Measurements from ENCODE around the gene RGP1.
A peak's percentile ranks its signal among the peaks of the same experiment; 100 is the strongest.

The RGP1 gene

DNA sequence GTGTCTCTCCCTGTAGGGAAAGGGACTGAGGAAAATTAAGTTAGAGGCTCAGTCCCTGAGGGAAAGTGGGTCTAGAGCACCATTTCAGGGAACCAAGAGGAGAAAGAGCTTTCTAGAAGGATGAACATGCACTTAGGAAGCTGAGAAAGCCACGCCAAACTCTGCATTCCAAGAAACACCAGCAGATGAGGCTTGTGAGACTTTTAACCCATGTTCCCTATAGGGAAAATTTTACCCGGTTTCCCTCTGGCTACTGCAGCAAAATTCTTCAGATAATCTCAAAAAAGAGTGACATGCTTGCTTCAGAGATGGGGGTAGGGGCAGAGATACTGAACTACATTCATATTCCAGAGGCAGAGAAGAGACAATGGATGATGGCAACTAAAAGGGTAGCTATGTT is 25.7 kb upstream of the RGP1 start:
- DNase-seq: no peak

GRCh38 chr9:35723908-35724307 is 25.2 kb upstream of the RGP1 start:
- DNase-seq: no peak

DNA sequence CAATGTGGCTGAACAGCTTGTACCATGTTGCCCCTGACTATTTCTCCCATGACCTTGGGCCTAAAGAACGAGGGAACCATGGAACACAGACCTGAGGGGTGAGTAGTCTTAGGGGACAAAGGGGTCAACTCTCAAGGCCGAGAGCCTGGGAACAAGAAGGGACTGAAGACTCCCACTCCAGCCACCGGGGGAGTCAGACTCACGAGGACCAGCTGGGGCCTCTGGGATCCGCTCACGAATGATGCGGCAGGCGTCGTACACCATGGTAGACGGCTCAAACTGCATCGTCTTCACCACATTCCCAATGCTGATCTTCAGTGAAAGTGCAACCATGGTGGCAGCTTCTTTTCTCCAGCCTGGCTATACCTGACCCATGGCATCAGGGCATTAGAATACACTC is 23.7 kb upstream of the RGP1 start:
- DNase-seq: no peak

GRCh38 chr9:35726931-35727330 is 22.2 kb upstream of the RGP1 start:
- peak; percentile 19 for DNase-seq

- DNase-seq: no peak
Observed at GRCh38 chr9:35727676-35728040, 21.4 kb upstream of the RGP1 start.

DNA sequence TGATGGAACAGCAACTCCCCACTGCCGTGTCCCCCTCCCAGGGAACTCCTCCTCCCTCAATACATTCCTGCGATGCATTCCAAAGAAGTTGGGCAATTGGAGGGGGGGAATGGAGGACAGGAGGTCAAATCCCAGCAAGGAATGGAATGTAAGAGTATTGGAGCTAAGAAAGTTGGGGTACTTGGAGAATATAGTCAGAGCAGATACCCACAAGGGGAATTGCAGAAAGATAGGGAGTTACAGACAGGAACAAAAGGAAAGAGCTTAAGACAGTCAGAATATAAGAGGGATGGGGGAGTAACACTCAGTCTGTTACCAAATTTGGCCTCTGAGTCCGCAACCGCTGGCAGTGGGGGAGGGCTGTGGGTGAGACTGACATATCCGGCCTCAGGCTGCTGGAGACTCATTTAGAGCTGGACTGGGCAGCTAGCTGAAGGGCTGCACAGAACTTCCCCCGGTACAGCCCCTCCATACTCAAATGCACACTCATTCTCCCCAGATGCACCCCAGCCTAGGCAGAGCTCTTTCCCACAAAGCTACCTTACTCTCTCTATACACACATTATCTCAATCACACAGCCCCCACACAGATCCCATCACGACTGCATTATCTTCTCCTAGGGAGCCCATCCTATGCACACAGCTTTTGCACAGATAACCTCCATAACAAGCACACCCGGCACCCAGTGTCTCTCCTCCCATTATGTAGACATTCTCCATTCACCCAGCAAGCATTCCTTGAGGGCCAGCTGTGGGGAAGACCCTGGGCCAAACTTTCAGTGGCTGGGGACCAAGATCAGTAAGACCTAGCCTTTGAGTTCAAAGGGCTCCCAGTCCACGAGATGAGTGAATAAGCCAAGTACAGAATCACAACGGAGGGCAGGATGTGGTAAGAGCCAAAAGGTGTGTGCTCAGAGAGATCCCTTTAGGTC is 20.8 kb upstream of the RGP1 start:
- DNase-seq: peak; percentile 31

GRCh38 chr9:35729101-35729500 is 20.0 kb upstream of the RGP1 start:
- DNase-seq: no peak

DNA sequence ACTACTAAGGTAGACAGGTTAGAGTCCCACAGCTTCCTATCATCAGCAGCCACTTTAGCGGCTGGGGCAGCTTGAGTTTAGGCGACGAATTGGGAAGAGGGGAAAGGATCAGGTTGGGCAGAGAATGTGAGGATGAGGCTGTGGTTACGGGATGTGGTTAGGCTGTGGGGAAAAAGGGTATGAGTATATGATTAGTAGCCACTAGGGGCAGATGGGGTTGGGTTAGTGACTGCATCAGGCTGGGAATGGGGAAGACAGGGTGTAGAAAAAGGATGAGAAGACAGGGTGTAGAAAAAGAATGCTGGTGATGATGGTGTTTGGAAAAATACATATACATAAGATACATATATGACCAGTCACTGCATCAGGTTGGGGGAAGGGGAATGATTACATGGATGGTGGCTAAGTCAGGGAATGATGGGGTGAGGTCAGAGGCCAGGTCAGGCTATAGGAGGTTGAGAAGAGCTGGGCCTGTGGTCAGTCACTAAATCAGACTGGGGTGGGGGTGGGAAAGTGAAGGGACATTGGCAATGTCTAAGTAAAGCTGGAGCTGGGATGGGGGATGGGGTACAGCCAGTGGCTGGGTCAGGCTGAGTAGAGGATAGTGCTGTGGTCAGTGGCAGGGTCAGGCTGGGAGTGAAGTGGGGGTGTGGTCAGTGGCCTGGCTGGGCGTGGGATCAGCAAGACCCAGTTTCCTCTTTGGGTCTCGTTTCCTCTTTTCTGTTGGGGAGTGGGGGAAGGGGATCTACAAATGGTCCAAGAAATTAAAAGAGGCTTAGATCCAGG is 19.2 kb upstream of the RGP1 start:
- peak; percentile 20 for DNase-seq

GRCh38 chr9:35730486-35730854 is 18.6 kb upstream of the RGP1 start:
- DNase-seq: no peak

DNA sequence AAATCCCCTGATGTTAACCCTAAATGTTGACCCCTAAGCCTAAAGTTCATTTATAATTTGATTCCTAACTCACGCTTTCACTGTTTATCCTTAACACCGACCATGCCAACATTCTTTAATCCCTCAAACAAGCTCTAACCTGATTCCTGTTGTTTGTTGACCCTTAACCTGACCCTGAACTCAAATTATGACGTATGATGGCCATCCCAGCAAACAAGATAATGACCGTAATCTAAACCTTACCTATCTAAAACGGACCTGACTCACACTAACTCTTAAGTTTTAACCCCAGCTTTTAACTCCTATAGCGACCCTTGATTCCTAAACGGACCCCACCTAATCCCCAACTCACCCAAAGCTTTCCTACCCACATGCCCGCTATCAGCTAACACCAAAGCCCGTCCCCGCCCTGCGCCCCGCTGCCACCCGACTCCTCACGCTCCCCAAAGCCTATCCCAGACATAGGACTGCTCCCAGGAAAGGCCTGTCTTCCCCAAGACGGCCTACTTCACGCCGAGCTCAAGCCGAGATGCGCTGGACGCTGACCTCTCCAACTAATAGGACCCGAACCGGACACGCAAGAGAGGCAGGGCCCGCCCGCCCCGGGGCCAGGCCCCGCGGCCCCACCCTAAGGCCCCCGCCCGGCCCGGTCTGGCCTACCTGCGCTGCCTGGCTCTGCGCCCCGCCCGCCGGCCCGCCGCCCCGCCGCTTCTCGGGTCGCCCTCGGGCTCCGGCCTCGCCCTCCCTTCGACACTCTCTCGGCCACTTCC is 17.5 kb upstream of the RGP1 start:
- DNase-seq: no peak

DNA sequence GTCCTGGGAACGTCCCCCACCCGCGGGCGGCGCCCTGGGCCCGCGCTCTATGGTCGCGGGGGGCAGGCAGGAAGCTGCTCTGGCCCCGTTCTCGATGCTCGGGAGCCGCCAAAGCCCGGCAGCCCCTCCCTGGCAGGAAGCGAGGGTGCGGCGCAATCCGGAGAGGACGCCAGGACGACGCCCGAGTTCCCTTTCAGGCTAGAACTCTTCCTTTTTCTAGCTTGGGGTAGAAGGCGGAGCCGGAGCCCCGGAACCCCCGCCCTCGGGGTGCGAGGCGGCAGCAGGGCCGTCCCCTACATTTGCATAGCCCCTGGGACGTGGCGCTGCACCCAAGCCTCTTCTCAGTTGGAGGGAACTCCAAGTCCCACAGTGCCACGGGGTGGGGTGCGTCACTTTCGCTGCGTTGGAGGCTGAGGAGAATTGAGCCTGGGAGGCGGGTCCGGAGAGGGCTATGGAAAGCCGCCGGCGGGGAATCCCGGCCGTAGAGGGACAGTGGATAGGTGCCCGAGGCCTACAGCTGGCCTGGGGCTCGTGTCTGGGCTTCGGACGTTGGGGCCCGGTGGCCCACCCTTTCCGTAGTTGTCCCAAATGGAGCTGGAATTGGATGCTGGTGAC is 16.8 kb upstream of the RGP1 start, which contains the start of the genes CREB3 and TLN1:
Gene CREB3, plus strand, starts transcription at position 482 of the 615 bp plus-strand sequence. Its CDS starts 107 bp downstream, at position 589.
Gene TLN1, minus strand, starts transcription at position 11 of the 615 bp plus-strand sequence. CDS start 6,501 bp downstream, outside the sequence.
- DNase-seq: peak; percentile 98

DNA sequence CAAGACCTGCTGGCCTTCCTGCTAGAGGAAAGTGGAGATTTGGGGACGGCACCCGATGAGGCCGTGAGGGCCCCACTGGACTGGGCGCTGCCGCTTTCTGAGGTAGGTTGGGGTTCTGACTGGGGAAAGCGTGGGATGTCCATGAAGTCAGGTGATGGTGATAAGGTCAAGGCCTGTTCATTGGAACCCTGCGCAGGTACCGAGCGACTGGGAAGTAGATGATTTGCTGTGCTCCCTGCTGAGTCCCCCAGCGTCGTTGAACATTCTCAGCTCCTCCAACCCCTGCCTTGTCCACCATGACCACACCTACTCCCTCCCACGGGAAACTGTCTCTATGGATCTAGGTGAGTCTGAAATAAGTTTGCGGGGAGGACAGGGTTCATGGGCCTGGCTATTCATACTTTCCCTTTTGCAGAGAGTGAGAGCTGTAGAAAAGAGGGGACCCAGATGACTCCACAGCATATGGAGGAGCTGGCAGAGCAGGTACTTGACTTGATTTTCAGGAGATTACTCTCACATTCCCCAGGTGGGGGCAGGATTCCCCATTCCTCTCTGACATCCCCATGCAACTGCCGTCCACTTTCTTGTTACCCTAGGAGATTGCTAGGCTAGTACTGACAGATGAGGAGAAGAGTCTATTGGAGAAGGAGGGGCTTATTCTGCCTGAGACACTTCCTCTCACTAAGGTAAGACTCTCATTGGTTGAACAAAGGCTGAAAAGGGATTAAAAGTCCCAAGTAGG is 16.1 kb upstream of the RGP1 start:
- DNase-seq: peak; percentile 32

DNA sequence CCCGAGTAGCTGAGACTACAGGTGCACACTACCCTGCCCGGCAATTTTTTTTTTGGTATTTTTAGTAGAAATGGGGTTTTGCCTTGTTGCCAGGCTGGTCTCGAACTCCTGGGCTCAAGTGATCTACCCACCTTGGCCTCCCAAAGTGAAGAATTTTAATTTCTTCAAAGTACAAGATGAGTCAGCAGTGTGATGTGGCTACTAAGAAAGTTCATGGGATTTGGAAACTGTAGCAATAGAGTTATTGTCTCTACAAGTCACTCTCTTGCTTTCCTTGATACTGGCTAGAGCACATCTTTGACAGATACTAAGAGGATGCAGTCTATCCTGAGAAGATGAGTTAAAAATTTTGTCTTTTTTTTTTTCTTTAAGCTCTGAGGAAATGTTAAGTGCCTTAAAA is 15.0 kb upstream of the RGP1 start:
- no peak for DNase-seq

- DNase-seq: peak; percentile 67
Observed at GRCh38 chr9:35736201-35736633, 12.9 kb upstream of the RGP1 start.

DNA sequence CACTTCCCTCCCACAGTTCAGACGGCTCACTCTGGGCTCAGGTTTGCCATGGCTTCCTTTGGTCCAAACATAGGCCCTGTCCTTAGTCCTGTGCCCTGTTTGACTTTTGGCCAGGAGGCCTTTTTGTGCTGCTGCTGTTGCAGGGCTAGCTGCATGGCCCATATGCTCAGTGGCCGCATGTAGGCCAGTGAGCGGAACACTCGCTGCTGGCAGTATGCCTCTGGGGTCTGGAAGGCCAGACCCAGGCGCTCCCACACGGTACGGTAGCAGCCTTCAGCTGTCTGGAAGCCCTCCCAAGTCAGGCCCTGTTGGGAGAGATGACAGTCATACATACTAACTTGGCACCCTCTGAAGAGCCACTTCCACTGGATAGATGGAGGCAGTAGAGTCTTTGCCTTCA is 11.9 kb upstream of the RGP1 start:
- DNase-seq: no peak

GRCh38 chr9:35738186-35738585 is 10.9 kb upstream of the RGP1 start:
- no peak for DNase-seq

- no peak for DNase-seq
Observed at GRCh38 chr9:35738924-35739323, 10.2 kb upstream of the RGP1 start.

DNA sequence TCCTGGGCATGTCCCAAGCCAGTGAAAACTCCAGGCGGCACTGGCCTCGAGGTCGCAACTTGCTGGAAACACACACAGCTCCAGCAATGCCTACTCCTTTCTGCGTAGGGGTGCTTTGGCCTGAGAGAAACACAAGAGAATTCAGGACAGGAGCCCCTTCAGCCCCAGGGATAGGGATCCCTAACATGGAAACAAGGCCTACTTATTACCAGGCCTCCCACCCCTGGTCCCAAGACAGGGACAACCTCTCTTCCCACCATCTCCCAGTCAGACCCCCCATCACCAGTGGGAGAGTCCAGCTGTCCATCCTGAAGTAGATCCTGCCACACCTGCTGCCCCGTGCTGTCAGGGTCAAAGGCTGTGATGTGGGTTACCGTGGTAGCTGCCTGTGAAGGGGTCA is 8.8 kb upstream of the RGP1 start:
- no peak for DNase-seq

- no peak for DNase-seq
Observed at GRCh38 chr9:35741740-35742139, 7.3 kb upstream of the RGP1 start.

DNA sequence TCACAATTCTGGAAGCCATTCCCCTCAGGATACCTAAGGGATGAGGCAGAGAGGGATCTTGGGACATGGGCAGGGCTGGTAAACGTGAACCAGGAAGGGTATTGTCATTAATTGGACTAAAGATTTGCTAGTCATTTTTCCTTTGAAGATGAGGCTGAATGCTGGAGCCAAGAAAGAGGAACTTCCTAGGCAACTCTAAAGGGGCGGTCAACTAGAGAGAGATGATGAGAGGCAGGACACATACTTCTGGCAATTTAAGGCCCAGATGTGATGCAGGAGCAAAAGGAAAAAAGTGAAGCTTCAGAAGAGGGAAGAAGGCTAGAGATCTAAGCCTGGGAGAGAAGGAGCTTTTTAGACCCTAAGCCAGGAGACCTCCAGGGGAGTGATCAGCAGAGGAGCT is 5.6 kb upstream of the RGP1 start:
- no peak for DNase-seq

GRCh38 chr9:35743880-35744518 is 5.1 kb upstream of the RGP1 start:
- no peak for DNase-seq

All from activated naive CD4-positive, alpha-beta T cell treated with Interleukin-2 at 50 U/mL for 16 hours (primary cell).